Heart right ventricle (tissue), 16 donors: ENCODE measurements around the gene MTERF1. TPM values are rescaled to one million over a fixed set of nuclear protein-coding genes. Genes with fewer than 3 reads are reported as not detected.
"Not testable (repeated sequence)": the region's sequence is repeated elsewhere in the genome, so short reads cannot be mapped to it uniquely, and the experiment has no call there.

Source experiments
- ATAC-seq, 8 donors: fragments of 200-7000 bp; cut with Tn5 transposase; one replicate each; pipeline ENCODE4 v1.9.1; 2020; ENCODE audit warnings: mild to moderate bottlenecking in 8 of 8, moderate library complexity in 8 of 8, moderate number of reproducible peaks in 1 of 8
- DNase-seq, 2 donors: peaks; one replicate each; pipeline ENCODE4 v3.0.0-alpha.2; 2020
- H3K27ac ChIP-seq, 10 donors: fragments of 200-600 bp; sonication (generic) in 2 of 10; one replicate each; pipeline versions ENCODE4 v1.5.0 to v1.8.0; 2020 to 2022; ENCODE audit warnings: mild to moderate bottlenecking in 3 of 10
- H3K27me3 ChIP-seq, 7 donors: fragments of 200-600 bp; one replicate each; pipeline ENCODE4 v1.8.0; 2021 to 2022; ENCODE audit warnings: mild to moderate bottlenecking in 2 of 7
- H3K36me3 ChIP-seq, 9 donors: fragments of 200-600 bp; sonication (generic) in 1 of 9; one replicate each; pipeline versions ENCODE4 v1.5.0 to v1.8.0; 2020 to 2022; ENCODE audit warnings: mild to moderate bottlenecking in 2 of 9
- H3K4me1 ChIP-seq, 9 donors: fragments of 200-600 bp; sonication (generic) in 1 of 9; one replicate each; pipeline versions ENCODE4 v1.5.0 to v1.8.0; 2020 to 2022; ENCODE audit warnings: mild to moderate bottlenecking in 4 of 9
- H3K4me3 ChIP-seq, 10 donors: fragments of 200-600 bp; sonication (generic) in 2 of 10; one replicate each; pipeline versions ENCODE4 v1.5.0 to v1.8.0; 2020 to 2022; ENCODE audit warnings: mild to moderate bottlenecking in 7 of 10, moderate library complexity in 2 of 10
- H3K9me3 ChIP-seq, 11 donors: fragments of 200-600 bp in 10 of 11; sonication (generic) in 2 of 11; one replicate each; pipeline versions ENCODE4 v1.5.0 to v1.8.0; 2013 to 2022; ENCODE audit warnings: mild to moderate bottlenecking in 2 of 11, control low read depth in 1 of 11, moderate library complexity in 1 of 11
- WGBS, 2 donors: extraction: QIAGEN DNeasy Blood & Tissue Kit; methylation state at CpG; one replicate each; pipeline ENCODE4 v1.1.7; 2013; ENCODE audit warnings: inconsistent platforms in 1 of 2; 5-methylcytosine and 5-hydroxymethylcytosine counted together
- intact Hi-C, 10 donors: fragments of 100-400 bp; cut with DNase I; formaldehyde crosslinking; loops; one replicate each; pipeline versions ENCODE4 v1.11.1 to v1.14.2; 2022
- polyA plus RNA-seq, 2 donors: library from polyadenylated mRNA; stranded (reverse); fragments of 200-250 nt; gene quantifications; one replicate each; pipeline ENCODE4 v1.2.3, GENCODE V29; 2013
- total RNA-seq, 10 donors: library from RNA; stranded (reverse); fragmentation: NEBNext Ultra II Directional in 3 of 10; extraction: Animal tissue kit (Norgen Biotek cat#: 25700) in 3 of 10; gene quantifications; one replicate each; pipeline versions ENCODE4 v1.2.1 to v1.2.4, GENCODE V29; 2021 to 2023
- TF ChIP-seq, protein P1 (sequence below), 9 donors: fragments of 200-600 bp; sonication (generic) in 2 of 9; IDR thresholded peaks; one replicate each; pipeline versions ENCODE4 v1.5.0 to v1.8.0; 2021 to 2022; ENCODE audit warnings: antibody characterized with exemption in 9 of 9, mild to moderate bottlenecking in 5 of 9, moderate library complexity in 1 of 9
- donor health status: Arrhythmogenic right ventricular cardiomyopathy.
- donor health status: ischemic (EF 13 %, LVEDD 7.1; RV severe dilation, severe dysfunction).
- donor health status: healthy with polysubstance abuse.
- donor health status: DM: no; HTN: yes; CAD: no.
- donor health status: DM: no; HTN: no; CAD: no.
- donor health status: ischemic (EF 25% LVEDD 6.9; RV normal size, moderate dysfunction).
- donor health status: ischemic (EF 25% LVEDD 5.7; RV mildly dilated, moderate dysfunction).
- donor health status: healthy.
- donor health status: DM: yes; HTN: yes; CAD: no.
- donor health status: Ischemic cardiomyopathy.
- donor health status: ischemic (EF 35%, LVEDD 5.7; RV mildly dilated, moderate dysfunction).
- donor health status: nonischemic (EF 11% LVEDD 7.7; RV severe dilation, severe dysfunction).
- donor health status: DM: yes; HTN: yes; CAD: no.
- donor health status: PGD.
- donor health status: ischemic (EF 29% LVEDD 5.4; RV normal size, mild dysfunction).
- donor health status: nonischemic (EF 23%, LVEDD 6.1; RV moderate dilation, normal function).

Gene MTERF1
- total and polyA plus RNA-seq, 12 donors = 5.2 to 9.9 (median 7.1) TPM

DNA sequence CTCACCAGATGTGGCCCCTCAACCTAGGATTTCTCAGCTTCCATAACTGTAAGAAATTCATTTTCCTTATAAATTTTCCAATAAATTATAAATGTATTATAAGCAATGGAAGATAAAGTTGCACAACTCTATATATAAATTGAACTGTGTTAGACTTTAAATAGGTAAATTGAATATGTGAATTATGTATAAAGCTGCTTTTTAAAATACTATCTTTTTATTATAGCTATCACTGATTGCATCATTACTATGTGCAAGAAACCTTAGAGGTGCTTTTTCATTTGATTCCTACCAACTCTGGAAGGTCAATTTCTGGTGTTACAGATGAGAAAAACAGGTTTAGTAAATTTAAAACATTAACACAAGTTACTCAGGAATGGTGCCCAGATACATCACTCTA lies 8.4 kb downstream of the MTERF1 start:
- Histone ChIP-seq H3K9me3 (no peaks in the 10 kb centered on the region), H3K27ac (no peak overlapping the region), H3K27me3 (no peaks in the 10 kb centered on the region), H3K4me3 (no peak overlapping the region), H3K4me1 (peaks cover 0 to 10% (median 0%) of the 10 kb centered on the region in 9 donors), H3K36me3 (peaks cover 0 to 35% (median 0%) of the 10 kb centered on the region in 9 donors)
- intact Hi-C loops = loop anchor here in 5 of 10 donors (10.0 kb wide), 2 partner anchors 573 to 787 kb away; partner anchors contain the start of gene GATAD1 (in 1 of the 5)
- DNase-seq (no peak), ATAC-seq (no peak)
- TF ChIP-seq, protein P1, sequence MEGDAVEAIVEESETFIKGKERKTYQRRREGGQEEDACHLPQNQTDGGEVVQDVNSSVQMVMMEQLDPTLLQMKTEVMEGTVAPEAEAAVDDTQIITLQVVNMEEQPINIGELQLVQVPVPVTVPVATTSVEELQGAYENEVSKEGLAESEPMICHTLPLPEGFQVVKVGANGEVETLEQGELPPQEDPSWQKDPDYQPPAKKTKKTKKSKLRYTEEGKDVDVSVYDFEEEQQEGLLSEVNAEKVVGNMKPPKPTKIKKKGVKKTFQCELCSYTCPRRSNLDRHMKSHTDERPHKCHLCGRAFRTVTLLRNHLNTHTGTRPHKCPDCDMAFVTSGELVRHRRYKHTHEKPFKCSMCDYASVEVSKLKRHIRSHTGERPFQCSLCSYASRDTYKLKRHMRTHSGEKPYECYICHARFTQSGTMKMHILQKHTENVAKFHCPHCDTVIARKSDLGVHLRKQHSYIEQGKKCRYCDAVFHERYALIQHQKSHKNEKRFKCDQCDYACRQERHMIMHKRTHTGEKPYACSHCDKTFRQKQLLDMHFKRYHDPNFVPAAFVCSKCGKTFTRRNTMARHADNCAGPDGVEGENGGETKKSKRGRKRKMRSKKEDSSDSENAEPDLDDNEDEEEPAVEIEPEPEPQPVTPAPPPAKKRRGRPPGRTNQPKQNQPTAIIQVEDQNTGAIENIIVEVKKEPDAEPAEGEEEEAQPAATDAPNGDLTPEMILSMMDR (IDR thresholded peaks at IDR 0.05) = no peak

DNA sequence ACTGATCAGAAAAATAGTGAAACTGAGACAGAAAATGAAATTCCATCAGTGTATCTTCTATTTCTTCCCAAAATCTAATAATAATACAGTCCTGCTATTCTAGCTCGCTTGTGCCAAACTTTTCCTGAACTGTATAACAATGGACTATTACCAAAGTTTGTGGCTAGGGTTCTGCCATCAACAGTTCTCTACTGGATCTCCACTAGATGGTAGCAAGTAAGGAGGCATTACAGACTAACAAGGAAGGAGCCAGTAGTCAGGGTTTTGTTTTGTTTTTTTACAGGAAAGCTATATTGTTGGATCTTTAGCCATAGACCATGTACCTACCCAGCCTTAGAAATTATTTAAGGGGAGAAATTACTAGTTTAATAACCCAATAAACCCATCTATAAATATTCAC lies 10.8 kb downstream of the MTERF1 start:
- Histone ChIP-seq H3K36me3 (peaks cover 0 to 26% (median 0%) of the 10 kb centered on the region in 9 donors), H3K27ac (no peak overlapping the region), H3K4me1 (peaks cover 0 to 9% (median 0%) of the 10 kb centered on the region in 9 donors), H3K27me3 (no peaks in the 10 kb centered on the region), H3K9me3 (peaks cover 0 to 2% (median 0%) of the 10 kb centered on the region in 11 donors), H3K4me3 (no peak overlapping the region)
- TF ChIP-seq, protein P1 (IDR thresholded peaks at IDR 0.05) = no peak
- DNase-seq = no peak
- intact Hi-C loops = loop anchor here in 5 of 10 donors (10.0 kb wide), 2 partner anchors 575 to 785 kb away; partner anchors contain the start of gene GATAD1 (in 1 of the 5)
- no peak for ATAC-seq
- 80 to 85% methylated on average over 1 of the region's 1 CpG for WGBS, 2 donors

DNA sequence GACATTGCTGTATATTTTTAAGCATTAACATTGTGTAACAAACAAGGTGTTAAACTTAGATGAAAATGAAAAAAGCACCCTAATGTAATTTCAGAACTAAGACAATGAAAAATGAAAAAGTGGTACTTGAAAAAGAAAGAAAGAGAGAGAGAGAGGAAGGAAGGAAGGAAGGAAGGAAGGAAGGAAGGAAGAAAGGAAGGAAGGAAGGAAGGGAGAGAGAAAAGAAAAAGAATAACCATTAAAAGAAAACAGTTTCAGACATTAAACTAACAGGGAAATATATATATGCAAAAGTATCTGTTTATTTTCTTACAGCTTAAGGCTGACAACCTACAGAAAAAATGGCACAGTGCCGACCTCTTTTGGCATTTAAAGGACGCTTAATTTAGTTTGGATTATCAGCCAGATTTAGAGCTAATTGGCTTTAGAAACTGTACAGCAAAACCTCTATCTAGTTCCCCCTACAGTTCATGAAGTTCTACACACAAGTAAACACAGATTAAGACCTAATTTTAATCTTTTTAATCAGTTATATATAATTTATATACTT lies 13.8 kb downstream of the MTERF1 start:
- 30 to 35% methylated on average over 2 of the region's 2 CpGs for WGBS, 2 donors
- intact Hi-C loops = no loop called here
- Histone ChIP-seq H3K27ac (no peak overlapping the region), H3K4me3 (no peak overlapping the region), H3K27me3 (no peaks in the 10 kb centered on the region), H3K9me3 (peaks cover 0 to 6% (median 0%) of the 10 kb centered on the region in 11 donors), H3K4me1 (peaks cover 0 to 9% (median 0%) of the 10 kb centered on the region in 9 donors), H3K36me3 (no peaks in the 10 kb centered on the region)
- no peak for DNase-seq
- TF ChIP-seq, protein P1 (IDR thresholded peaks at IDR 0.05) = no peak
- ATAC-seq = no peak

DNA sequence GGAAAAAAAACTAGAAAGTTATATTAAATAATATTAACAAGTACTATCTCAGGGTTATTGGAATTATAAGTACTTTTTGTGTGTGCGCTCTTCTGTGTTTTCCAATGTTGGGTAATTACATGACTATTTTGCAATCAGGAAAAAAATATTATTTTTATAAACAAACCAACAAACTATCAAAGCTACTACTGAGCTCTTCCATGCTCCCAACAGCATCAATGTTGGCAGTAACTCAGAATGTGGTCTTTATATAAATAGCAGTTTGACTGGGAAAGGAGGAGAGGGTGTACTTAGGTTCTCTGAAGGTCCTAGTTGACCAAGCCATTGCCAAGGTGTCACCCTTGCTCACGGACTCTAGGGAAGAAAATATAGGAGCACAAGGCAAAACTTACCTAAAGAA lies 15.0 kb downstream of the MTERF1 start:
- no peak for ATAC-seq
- DNase-seq = no peak
- Histone ChIP-seq H3K9me3 (peaks cover 0 to 6% (median 0%) of the 10 kb centered on the region in 11 donors), H3K27me3 (no peaks in the 10 kb centered on the region), H3K4me1 (peaks cover 0 to 9% (median 0%) of the 10 kb centered on the region in 9 donors), H3K27ac (no peak overlapping the region), H3K4me3 (no peak overlapping the region), H3K36me3 (no peaks in the 10 kb centered on the region)
- 91 to 93% methylated on average over 2 of the region's 2 CpGs for WGBS, 2 donors
- TF ChIP-seq, protein P1 (IDR thresholded peaks at IDR 0.05) = no peak
- intact Hi-C loops = no loop called here

DNA sequence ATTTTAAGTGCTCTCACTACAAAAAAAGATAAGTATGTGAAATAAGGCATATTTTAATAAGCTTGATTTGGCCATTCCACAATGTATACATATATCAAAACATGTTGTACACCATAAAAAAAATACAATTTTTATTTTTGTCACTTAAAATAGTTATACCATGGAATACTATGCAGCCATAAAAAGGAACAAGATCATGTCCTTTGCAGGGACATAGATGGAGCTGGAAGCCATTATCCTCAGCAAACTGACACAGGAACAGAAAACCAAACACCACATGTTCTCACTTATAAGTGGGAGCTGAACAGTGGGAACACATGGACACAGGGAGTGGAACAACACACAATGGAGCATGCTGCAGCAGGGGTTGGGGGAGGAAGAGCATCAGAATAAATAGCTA lies 15.9 kb downstream of the MTERF1 start:
- H3K27ac ChIP-seq, DNase-seq, H3K4me1 ChIP-seq, H3K4me3 ChIP-seq, H3K27me3 ChIP-seq, ATAC-seq, H3K36me3 ChIP-seq, intact Hi-C loops, H3K9me3 ChIP-seq: not testable (repeated sequence)
